ENCODE results near the gene CNOT6. TPM values are rescaled to one million over a fixed set of nuclear protein-coding genes. Genes with fewer than 3 reads are reported as not detected.

The CNOT6 gene
- total and polyA plus RNA-seq, 10 of the 15 experiments (the other 5 are each of a cell fraction or from before 2014, with no cell fraction given), result 3.8 to 22.1 (median 12.1) TPM

- TF ChIP-seq GATAD2B (conservative IDR thresholded peaks at IDR 0.05; ENCODE audit: low read depth) (no peak), ZNF274 (IDR thresholded peaks at IDR 0.05; ENCODE audit: insufficient read depth, insufficient read length) (no peak), USF2 (IDR thresholded peaks at IDR 0.05; ENCODE audit: borderline replicate concordance, low read depth, low read length) (no peak), HDAC2 (IDR thresholded peaks at IDR 0.05) (no peak), ZBTB4 (CRISPR knock-in tag; IDR thresholded peaks at IDR 0.05) (no peak), ZNF384 (IDR thresholded peaks at IDR 0.05; ENCODE audit: borderline replicate concordance, low read depth, low read length) (no peak), NFXL1 (IDR thresholded peaks at IDR 0.05; ENCODE audit: borderline replicate concordance) (no peak), BMI1 (IDR thresholded peaks at IDR 0.05; ENCODE audit: borderline replicate concordance) (no peak), SIX5 (IDR thresholded peaks at IDR 0.05; ENCODE audit: low read depth, low read length, severe bottlenecking) (peak; percentile 76), TCF12 (IDR thresholded peaks at IDR 0.05; ENCODE audit: low read depth, low read length) (peak; percentile 89), STAT1 (conservative IDR thresholded peaks at IDR 0.05) (peak; percentile 91; the same call in 1 of the 2 replicates), MTA3 (IDR thresholded peaks at IDR 0.05; ENCODE audit: borderline replicate concordance, low read length) (no peak), CHD2 (IDR thresholded peaks at IDR 0.05; ENCODE audit: borderline replicate concordance, low read depth, low read length) (peak; percentile 85), POLR2AphosphoS5 (IDR thresholded peaks at IDR 0.05; ENCODE audit: low read length) (peak; percentile 61; the same call in 1 of the 2 replicates), HDAC6 (IDR thresholded peaks at IDR 0.05; ENCODE audit: unreplicated experiment) (no peak), MEF2B (IDR thresholded peaks at IDR 0.05; ENCODE audit: partially characterized antibody, poor library complexity, severe bottlenecking) (no peak), BCL11A (IDR thresholded peaks at IDR 0.05; ENCODE audit: low read depth, low read length) (no peak), PAX5 (IDR thresholded peaks at IDR 0.05; ENCODE audit: borderline replicate concordance, low read depth, low read length) (no peak), SIN3A (IDR thresholded peaks at IDR 0.05; ENCODE audit: low read depth, low read length) (no peak; the same call in 1 of the 2 replicates), RFX5 (IDR thresholded peaks at IDR 0.05; ENCODE audit: low read depth, low read length) (no peak; the same call in 1 of the 2 replicates), ATF3 (IDR thresholded peaks at IDR 0.05; ENCODE audit: borderline replicate concordance, extremely low read depth, low read depth, low read length) (no peak), SMAD5 (IDR thresholded peaks at IDR 0.05; ENCODE audit: low read depth) (no peak), PAX8 (IDR thresholded peaks at IDR 0.05) (no peak), CEBPZ (IDR thresholded peaks at IDR 0.05; ENCODE audit: low read depth, low read length) (no peak)
Measured at GRCh38 chr5:180494060-180494509, at the start of gene CNOT6 (continued).

Measured in GM12878 (cell line).